Measurements from ENCODE around the gene UBIAD1.
"Not testable (repeated sequence)": the region's sequence is repeated elsewhere in the genome, so short reads cannot be mapped to it uniquely, and the experiment has no call there.

The UBIAD1 gene

DNA sequence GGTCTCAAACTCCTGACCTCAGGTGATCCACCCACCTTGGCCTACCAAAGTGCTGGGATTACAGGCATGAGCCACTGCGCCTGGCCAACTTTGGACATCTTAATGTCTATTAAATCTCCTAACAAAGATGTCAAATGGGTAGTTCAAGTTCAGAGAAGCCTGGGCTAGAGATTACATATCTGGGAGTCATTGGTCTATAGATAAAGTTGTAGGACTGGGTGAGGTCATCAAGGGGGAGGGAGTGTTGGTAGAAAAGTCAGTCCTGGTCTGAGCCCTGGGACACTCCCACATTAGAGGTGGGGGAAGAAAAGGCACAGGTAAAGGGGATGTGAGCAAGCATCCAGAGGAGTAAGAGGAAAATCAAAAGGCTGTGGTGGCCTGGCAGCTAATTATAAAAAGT, 6.6 kb downstream of the UBIAD1 start:
- DNase-seq (ENCODE audit: low read depth in 2 of 2): no peak

DNA sequence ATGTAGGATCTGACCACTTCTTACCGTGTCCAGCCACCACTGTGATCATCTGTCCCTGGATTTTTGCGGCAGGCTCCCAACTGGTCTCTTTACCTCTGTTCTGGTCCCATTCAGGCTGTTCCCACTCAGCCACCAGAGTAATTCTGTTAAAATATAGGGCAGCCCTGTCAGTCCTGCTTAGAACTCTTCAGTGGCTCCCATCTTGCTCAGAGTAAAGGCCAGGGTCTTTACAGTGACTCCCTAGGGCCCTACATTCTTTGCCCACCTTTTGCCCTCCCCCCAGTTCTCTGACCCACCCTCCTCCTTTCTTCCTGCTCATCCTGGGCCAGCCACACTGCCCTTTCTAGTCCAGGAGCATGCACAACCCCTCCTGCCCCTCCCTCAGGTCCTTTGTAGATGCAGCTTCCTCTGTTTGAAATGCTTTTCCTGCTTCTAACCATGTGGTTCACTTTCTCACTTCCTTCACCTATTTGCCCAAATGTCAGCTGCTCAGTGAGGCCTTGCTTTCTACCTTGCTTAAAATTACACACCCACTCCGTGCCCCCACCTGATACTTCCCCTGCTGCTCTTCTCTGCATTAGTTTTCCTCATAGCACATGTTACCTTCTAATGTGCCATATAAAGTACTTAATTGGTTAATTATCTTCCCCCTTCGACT, 7.8 kb downstream of the UBIAD1 start:
- no peak for DNase-seq (ENCODE audit: low read depth in 2 of 2)

DNA sequence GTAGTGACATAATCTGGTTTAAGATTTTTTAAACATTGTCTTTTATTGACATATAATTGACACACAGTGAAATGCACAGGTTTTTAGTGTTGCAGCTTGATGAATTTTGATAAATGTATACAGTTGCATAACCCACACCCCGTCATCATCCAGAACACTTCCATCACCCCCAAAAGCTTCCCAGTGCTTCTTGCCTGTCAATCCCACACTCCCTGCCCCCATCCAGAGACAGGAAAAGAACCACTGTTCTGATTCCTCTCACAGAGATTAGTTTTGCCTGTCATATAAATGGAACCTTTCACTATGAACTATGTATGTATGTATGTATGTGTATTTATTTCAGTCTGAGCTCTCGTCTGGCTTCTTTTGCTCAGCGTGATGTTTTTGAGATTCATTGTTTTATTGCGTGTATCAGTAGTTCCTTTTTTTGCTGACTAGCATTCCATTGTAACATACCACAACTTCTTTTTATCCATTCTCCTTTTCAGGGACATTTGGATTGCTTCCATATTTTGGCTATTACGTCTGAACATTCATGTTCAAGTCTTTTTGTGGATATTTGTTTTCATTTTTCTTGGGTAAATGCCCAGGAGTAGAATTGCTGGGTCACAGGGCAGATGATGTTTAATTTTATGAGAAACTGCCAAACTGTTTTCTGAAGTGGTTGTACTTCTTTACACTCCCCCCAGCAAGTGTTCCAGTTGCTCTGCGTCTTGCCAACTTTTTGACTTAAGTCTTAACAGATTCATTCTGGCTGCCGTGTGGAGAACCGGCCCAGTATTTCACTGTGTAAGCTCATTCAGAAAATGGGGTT, 8.7 kb downstream of the UBIAD1 start:
- DNase-seq (ENCODE audit: low read depth in 2 of 2): no peak

DNA sequence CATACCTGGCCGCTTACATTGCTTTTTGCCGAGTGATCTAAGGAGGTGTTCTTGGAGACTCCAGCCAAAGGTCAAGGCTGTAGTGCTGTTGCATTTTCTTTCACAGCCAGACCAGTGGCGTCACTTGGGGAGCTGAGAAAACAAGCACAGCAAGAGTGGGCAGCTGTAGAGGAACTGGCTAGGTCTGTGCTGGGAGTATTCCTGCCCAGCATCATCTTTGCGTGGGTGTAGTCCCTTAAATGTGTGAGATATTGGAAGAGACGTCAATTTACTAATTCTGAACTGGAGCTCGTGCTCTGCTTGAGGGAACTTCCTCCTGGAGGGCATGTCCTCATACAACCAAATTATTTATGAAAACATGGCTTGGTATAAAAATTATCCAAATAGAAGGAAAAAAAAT, 10.2 kb downstream of the UBIAD1 start:
- DNase-seq (ENCODE audit: low read depth in 2 of 2): no peak

- no peak for DNase-seq (ENCODE audit: low read depth in 2 of 2)
Measured at GRCh38 chr1:11284784-11285183, 11.8 kb downstream of the UBIAD1 start.

DNA sequence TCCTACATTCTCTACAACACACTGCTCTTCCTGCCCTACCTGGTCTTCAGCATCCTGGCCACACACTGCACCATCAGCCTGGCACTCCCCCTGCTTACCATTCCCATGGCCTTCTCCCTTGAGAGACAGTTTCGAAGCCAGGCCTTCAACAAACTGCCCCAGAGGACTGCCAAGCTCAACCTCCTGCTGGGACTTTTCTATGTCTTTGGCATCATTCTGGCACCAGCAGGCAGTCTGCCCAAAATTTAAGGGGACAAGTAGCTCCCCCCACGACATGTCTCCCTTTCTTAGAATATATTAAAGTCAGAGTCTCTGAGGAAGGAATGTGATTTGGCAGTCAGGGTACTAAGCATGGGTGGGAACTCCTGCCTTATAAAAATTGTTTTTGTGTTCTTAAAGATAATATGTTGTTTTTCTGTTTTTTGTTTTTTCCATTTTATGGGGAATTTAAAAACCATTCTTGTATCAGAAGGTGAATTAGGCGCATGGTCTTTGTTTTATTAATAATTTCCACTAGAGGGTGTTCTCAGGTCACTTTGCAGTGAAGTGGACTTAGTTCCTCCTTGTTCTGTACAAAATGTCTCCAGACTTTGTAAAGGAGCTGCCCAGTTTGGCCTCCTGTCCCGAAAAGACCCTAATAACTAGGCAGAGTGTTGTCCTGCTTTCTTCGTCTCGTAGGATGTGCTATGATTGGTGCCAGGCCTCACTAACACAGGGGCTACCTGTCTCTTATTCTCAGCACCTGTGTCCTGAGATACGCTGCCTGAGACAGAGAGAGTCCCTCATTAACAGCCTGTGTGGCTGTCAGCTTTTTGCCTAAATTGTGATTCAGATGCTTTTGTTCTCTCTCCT, 13.1 kb downstream of the UBIAD1 start:
- no peak for DNase-seq (ENCODE audit: low read depth in 2 of 2)

DNA sequence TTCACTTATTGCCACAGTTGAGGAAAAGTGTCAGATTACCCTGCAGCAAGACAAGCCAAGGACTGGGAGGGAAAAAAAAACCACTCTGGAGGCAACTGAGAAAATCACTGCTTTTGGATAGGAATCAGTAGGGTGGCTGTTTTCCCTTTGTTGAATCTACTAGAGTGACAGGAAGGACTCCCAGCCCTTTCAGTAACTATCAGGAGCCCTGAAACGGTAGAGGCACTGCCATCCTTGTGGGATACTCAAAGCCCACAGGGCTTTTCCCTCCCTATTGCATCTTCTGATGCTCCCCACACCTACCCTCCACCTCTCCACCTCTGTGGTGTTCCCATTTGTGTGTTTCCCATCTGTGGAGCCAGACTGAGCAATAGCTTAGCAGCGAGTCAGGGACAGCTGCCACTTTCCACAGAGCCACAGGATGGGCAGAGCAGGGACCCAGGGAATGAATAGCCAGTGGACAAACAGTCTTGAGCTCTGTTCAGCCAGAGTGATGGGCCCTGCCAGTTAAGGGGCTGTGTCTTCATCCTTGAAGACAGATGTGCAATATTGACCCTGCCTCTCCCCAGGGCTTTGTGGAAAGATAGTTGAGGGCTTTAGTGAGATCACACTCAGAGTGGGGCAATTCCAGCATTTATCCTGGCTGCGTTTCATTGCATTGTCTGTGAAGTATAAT, 13.9 kb downstream of the UBIAD1 start:
- DNase-seq (ENCODE audit: low read depth in 2 of 2): no peak

DNA sequence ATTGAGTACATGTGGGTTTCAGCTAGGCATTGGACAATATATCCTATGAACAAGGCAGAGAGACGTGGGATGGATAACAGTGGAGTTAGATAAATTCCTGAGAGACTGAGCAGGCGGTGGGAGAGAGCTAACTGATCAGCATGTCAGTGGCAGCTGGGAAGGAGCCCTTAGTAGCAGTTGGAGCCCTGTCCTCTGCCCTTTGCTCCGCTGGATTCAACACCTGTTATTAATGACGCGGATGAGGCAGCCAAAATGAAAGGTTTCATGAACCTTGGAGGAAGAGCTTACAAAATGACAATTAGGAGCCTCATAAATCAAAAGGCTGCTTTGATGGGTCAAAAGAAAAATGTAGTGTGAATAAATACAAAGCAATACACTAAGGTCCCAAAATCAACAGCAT, 16.1 kb downstream of the UBIAD1 start:
- no peak for DNase-seq (ENCODE audit: low read depth in 2 of 2)

DNA sequence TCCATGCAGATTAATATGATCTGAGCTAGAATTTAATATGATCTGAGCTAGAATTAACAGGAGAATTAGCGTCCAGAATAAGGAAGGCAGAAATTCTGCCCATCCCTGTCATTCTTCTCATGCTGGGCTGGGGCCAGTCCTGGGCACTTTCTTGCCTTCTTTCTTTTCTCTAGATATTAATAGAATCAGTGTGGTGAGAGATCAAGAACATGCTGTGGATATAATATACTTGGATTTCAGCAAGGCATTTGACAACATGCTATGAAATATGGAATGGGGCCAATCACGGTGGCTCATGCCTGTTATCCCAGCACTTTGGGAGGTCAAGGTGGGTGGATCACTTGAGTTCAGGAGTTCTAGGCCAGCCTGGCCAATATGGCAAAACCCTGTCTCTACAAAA, 18.1 kb downstream of the UBIAD1 start:
- DNase-seq (ENCODE audit: low read depth in 2 of 2): no peak

GRCh38 chr1:11293856-11294255, 20.9 kb downstream of the UBIAD1 start:
- DNase-seq (ENCODE audit: low read depth in 2 of 2): no peak

GRCh38 chr1:11294951-11295350, 22.0 kb downstream of the UBIAD1 start:
- no peak for DNase-seq (ENCODE audit: low read depth in 2 of 2)

- DNase-seq (ENCODE audit: low read depth in 2 of 2): no peak
Measured at GRCh38 chr1:11295905-11296304, 22.9 kb downstream of the UBIAD1 start.

DNA sequence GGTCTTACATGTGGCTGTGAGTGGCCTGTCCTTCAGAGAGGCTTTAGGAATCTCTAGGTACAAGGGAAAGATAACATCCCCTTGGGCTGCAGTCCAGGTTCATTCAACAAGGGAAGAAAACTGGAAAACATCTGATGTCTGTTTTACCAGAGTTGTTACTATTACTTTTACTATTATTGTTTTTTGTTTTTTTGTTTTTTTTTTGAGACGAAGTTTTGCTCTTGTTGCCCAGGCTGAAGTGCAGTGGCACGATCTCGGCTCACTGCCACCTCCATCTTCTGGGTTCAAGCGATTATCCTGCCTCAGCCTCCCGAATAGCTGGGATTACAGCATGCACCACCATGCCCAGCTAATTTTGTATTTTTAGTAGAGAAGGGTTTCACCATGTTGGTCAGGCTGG, 24.8 kb downstream of the UBIAD1 start:
- not testable (repeated sequence) for DNase-seq (ENCODE audit: low read depth in 2 of 2)

- no peak for DNase-seq (ENCODE audit: low read depth in 2 of 2)
Measured at GRCh38 chr1:11298390-11299224, 25.6 kb downstream of the UBIAD1 start.

DNA sequence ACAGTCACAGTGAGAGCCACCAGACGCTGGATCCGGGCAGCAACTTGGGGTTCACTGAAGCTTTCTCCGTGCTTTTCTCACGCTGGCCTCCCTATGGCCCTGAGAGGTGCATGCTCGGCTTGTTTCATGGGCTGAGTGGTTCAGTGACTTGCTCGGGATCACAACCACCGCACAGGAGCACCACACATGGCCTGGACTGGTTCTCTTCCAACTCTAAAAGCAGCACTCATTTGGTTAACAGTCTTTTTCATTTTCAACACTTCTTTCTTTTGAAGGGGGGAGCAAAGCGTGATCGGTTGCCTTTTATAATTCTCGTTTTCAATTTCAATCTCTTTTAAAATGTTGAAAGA, 26.2 kb downstream of the UBIAD1 start:
- DNase-seq (ENCODE audit: low read depth in 2 of 2): no peak

GRCh38 chr1:11301601-11302000, 28.6 kb downstream of the UBIAD1 start:
- DNase-seq (ENCODE audit: low read depth in 2 of 2): no peak

- DNase-seq (ENCODE audit: low read depth in 2 of 2): no peak
Measured at GRCh38 chr1:11302366-11302765, 29.4 kb downstream of the UBIAD1 start.

GRCh38 chr1:11305516-11305915, 32.5 kb downstream of the UBIAD1 start:
- DNase-seq (ENCODE audit: low read depth in 2 of 2): not testable (repeated sequence)

DNA sequence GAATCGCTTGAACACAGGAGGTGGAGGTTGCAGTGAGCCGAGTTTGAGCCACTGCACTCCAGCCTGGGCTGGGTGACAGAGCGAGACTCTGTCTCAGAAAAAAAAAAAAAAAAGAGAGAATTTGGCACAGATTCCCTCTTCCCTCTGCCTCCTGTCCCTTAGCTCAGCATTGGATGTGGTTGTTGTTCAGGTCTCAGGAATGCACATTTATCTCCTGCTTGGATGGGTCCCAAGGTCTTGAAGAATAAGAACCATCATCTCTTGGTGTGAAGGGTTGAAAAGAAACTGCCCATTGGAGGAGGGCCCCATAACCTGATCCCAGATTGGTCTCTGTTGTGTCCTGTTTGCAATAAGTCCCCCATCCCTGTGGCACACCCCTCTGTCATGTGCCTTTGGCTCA, 34.9 kb downstream of the UBIAD1 start:
- DNase-seq (ENCODE audit: low read depth in 2 of 2): no peak

DNA sequence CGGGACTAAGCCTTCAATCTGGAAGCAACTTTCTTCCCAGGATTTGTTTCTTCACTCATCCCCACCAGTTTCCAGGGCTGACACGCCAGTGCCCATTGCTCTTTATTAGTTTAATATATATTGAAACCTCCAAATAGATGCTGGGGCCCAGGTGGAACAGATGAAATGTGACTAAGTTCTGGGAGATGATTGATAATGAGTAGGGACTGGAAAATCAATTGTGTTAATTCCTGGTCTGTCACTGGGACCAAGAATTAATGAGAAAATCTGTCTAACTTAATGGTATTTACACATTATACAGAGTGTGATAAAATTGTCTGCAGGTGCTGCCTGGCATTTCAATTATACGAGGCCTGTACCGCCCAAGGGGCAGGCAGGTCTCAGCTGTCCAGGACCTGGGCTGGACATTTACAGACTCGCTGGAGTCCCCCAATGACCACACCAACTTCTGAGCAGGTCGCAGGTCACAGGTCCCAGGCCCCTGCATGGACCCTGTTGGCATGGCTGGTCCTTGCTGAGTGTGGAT, 35.8 kb downstream of the UBIAD1 start:
- no peak for DNase-seq (ENCODE audit: low read depth in 2 of 2)

- DNase-seq (ENCODE audit: low read depth in 2 of 2): no peak
Measured at GRCh38 chr1:11309385-11309784, 36.4 kb downstream of the UBIAD1 start.

Measured in activated CD4-positive, alpha-beta T cell treated with anti-CD3 and anti-CD28 coated beads for 24 hours (primary cell).